ENCODE measurements around the gene ZMYM3.

DNA sequence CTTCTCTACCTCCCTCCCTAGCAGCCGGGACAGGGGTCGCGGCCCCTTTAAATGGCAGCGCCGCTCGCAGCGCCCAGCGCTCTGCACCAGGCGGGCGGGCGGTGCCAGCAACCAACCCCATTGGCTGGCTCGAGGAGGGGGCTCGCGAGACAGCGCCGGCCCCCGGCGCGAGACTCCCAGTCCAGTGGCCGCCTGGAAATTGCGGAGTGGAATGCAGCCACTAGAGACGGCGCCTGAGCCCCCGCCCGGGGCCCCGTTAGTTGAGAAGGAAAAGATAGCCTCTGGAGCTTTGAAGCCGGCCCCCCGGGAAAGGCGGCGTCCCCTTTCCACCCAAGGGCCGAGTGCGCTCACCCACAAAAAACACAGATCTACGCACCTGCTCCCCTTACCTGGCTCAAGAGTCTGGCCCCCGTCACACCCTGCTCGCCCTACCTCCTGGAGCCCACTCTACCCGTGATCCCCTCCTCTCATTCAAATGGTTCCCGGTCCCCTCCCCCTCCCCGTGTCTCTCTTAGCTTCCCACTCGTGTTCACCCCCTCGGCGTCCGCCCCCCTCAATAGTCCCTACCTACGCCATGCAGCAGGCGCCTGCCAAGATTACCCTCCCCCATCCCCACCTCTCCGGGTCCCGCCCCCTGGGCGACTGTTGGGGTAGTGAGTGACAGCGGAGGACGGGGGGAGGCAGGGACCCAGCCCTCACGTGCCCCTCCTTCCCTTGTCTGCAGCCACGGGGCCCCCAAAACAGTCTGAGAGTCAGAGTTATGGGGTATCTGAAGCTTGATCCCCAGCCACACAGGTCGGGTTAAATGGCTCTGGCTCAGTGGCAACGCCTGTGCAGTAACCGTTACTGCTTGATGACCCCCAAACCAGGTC, at the start of gene ZMYM3:
- TF ChIP-seq CTCF (conservative IDR thresholded peaks at IDR 0.05; ENCODE audit: low read length) (no peak), EZH2phosphoT487 (IDR thresholded peaks at IDR 0.05; ENCODE audit: borderline replicate concordance, low read depth, low read length) (no peak)
